IPS DF 6.9 (cell line): ENCODE measurements around the gene KBTBD4.
"Not testable (repeated sequence)": the region's sequence is repeated elsewhere in the genome, so short reads cannot be mapped to it uniquely, and the experiment has no call there.

Experiments used
- DNase-seq: peaks from one replicate; pipeline ENCODE4 v3.0.0-alpha.2; 2013; ENCODE audit warnings: low read depth, low spot score
- H3K27ac ChIP-seq: one replicate; pipeline ENCODE4 v1.5.1; 2013; ENCODE audit warnings: low read length, control low read depth
- H3K27me3 ChIP-seq: 2 replicates; pipeline ENCODE4 v1.6.1; 2013; ENCODE audit warnings: mild to moderate bottlenecking, low read length; ENCODE audit not compliant: control insufficient read depth, insufficient read depth
- H3K36me3 ChIP-seq: 2 replicates; pipeline ENCODE4 v1.6.1; 2013; ENCODE audit warnings: low read length; ENCODE audit not compliant: control insufficient read depth, insufficient read depth
- H3K4me1 ChIP-seq: 2 replicates; pipeline ENCODE4 v1.6.1; 2013; ENCODE audit warnings: low read length; ENCODE audit not compliant: control insufficient read depth, insufficient read depth
- H3K4me3 ChIP-seq: 2 replicates; pipeline ENCODE4 v1.5.1; 2013; ENCODE audit warnings: mild to moderate bottlenecking, low read length
- H3K9me3 ChIP-seq: 2 replicates; pipeline ENCODE4 v1.6.1; 2013; ENCODE audit warnings: low read length, inconsistent platforms; ENCODE audit not compliant: control insufficient read depth, insufficient read depth
- WGBS: extraction: QIAGEN DNeasy Blood & Tissue Kit; methylation state at CpG from one replicate; pipeline ENCODE4 v1.1.7; 2013; ENCODE audit warnings: mixed read lengths, missing lambda C conversion rate; ENCODE audit not compliant: insufficient read length, insufficient coverage; 5-methylcytosine and 5-hydroxymethylcytosine counted together

The KBTBD4 gene

DNA sequence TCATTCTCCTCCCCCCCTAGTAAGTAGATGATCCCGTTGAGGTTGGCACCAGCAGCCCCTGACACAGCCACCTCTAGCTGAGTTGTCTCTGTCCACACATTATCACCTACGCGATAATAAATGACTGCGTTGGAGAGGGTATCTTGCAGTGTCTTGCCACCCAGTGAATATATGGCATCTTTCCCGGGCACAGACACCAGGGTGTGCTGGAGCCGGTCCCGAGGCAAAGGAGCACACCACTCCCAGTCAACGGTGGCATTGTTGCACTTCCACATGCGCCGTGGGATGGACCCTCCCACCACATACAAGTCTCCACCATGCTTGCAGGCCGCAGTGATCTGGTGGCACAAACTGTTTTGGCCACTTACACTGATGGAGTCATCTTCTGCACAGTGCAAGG, 5.4 kb downstream of the KBTBD4 start:
- no CpG with 5 or more reads among the region's 11 CpGs for WGBS
- Histone ChIP-seq H3K4me1 (no peaks in the 10 kb centered on the region), H3K9me3 (no peaks in the 10 kb centered on the region), H3K4me3 (no peak overlapping the region), H3K27ac (no peak overlapping the region), H3K27me3 (no peaks in the 10 kb centered on the region), H3K36me3 (peaks cover 14% of the 10 kb centered on the region)
- no peak for DNase-seq

GRCh38 chr11:47572715-47573255, 6.0 kb downstream of the KBTBD4 start:
- Histone ChIP-seq H3K4me1 (no peaks in the 10 kb centered on the region), H3K36me3 (peaks cover 14% of the 10 kb centered on the region), H3K4me3 (no peak overlapping the region), H3K9me3 (no peaks in the 10 kb centered on the region), H3K27me3 (no peaks in the 10 kb centered on the region), H3K27ac (no peak overlapping the region)
- no peak for DNase-seq
- WGBS, result no CpG with 5 or more reads among the region's 8 CpGs

DNA sequence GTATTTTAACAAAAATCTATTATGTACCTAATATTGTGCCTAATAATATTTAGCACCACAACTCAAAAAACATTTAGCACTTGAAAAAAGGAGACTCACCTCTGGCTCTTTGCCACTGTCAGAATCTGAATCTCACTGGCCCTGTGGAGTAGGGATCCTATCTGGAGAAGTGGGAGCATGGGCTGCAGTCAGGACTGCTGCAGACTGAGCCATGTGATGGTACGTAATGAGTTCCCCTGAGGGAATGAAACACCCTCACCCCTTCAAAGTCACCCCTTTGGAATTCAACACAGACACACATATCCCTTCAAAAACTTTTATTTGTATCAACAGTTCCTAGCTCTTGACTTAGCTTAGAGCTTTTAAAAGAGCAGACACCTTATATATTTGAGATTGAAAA, 6.9 kb downstream of the KBTBD4 start:
- Histone ChIP-seq H3K27ac (no peak overlapping the region), H3K36me3 (peaks cover 14% of the 10 kb centered on the region), H3K4me3 (no peak overlapping the region), H3K9me3 (no peaks in the 10 kb centered on the region), H3K4me1 (no peaks in the 10 kb centered on the region), H3K27me3 (no peaks in the 10 kb centered on the region)
- no peak for DNase-seq
- WGBS, result no CpG with 5 or more reads among the region's 1 CpG

DNA sequence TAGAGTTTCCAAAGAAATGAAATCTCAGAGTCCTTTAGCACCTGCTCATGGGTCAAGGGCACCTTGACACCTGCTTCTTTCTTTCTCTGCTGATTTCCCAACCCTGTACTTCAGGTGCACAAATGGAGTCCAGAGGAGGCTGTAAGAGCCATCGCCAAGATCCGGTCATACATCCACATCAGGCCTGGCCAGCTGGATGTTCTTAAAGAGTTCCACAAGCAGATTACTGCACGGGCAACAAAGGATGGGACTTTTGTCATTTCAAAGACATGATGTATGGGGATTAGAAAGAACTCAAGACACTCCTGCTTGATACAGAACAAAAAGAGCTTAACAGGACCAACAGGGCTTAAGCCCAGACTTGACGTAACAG, 7.4 kb downstream of the KBTBD4 start:
- Histone ChIP-seq H3K36me3 (peaks cover 14% of the 10 kb centered on the region), H3K27ac (no peak overlapping the region), H3K9me3 (no peaks in the 10 kb centered on the region), H3K4me1 (no peaks in the 10 kb centered on the region), H3K27me3 (no peaks in the 10 kb centered on the region), H3K4me3 (no peak overlapping the region)
- no peak for DNase-seq
- WGBS, result no CpG with 5 or more reads among the region's 4 CpGs

- H3K9me3 ChIP-seq, result no peaks in the 10 kb centered on the region
- H3K4me1 ChIP-seq, result no peaks in the 10 kb centered on the region
- H3K27ac ChIP-seq, result no peak overlapping the region
- no peak for DNase-seq
- no peaks in the 10 kb centered on the region for H3K27me3 ChIP-seq
- no peak overlapping the region for H3K4me3 ChIP-seq
- H3K36me3 ChIP-seq, result peaks cover 14% of the 10 kb centered on the region
- WGBS, result no CpG with 5 or more reads among the region's 3 CpGs
Observed at GRCh38 chr11:47570651-47571356, 8.0 kb downstream of the KBTBD4 start.

GRCh38 chr11:47569646-47570045, 9.1 kb downstream of the KBTBD4 start:
- Histone ChIP-seq H3K27me3 (no peaks in the 10 kb centered on the region), H3K36me3 (peaks cover 14% of the 10 kb centered on the region), H3K27ac (no peak overlapping the region), H3K4me3 (no peak overlapping the region), H3K9me3 (no peaks in the 10 kb centered on the region), H3K4me1 (no peaks in the 10 kb centered on the region)
- no peak for DNase-seq
- whole genome bisulfite sequencing, result no CpG with 5 or more reads among the region's 7 CpGs

DNA sequence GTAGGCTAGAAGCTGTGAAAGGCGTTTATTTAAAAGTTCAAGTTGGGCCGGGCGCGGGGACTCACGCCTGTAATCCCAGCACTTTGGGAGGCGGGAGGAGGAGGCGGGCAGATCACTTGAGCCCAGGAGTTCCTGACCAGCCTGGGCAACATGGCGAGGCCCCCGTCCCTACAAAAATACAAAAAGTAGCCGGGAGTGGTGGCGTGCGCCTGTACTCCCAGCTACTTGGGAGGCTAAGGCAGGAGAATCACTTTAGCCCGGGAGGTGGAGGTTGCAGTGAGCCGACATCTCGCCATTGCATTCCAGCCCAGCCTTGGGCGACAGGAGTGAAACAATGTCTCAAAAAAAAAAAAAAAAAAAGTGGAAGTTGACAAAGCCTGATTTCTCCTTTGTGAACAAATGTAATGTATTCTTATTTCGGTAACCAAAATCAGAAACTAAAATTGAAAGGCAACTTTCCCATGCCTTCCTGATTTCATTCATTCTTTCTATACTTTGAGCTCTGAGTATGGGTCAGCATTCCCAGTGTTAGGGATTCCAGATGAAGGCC, 12.5 kb downstream of the KBTBD4 start:
- Histone ChIP-seq H3K27me3 (no peaks in the 10 kb centered on the region), H3K4me3 (peak overlapping the region; percentile 87), H3K4me1 (no peaks in the 10 kb centered on the region), H3K27ac (no peak overlapping the region), H3K36me3 (0 out of 2 replicates have a peak, but pooled peaks cover 4% of the 10 kb centered on the region), H3K9me3 (no peaks in the 10 kb centered on the region)
- DNase-seq, result no peak
- no CpG with 5 or more reads among the region's 17 CpGs for WGBS

DNA sequence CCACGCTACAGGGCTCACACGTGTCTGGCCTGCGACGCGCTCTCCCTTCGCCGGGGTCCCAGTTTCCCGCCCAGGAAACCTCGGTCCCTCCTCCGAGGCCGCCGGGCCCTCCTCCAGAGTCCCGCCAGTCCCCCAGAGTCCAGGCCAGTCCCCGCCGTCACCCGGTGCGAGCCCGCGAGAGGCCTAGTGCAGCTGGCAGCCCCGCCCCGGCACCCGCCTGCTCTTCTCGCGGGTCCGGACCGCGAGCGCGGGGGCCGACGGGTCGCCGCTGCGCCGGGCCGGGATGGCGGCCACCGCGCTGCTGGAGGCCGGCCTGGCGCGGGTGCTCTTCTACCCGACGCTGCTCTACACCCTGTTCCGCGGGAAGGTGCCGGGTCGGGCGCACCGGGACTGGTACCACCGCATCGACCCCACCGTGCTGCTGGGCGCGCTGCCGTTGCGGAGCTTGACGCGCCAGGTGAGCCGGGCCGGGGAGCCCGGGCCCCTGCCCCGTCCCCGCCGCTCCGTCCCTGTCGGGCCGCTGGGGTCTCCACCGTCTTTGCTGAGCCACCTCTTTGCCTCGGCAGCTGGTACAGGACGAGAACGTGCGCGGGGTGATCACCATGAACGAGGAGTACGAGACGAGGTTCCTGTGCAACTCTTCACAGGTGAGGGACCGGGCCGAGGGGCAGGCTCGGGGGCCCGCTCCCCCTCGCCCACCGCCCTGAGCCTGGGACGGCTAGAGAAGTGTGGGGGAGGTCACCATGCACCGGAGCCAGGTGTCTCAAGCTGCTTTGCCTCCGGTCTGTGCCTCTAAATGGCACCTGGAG, 13.2 kb downstream of the KBTBD4 start, which contains the start of gene PTPMT1:
Gene PTPMT1 (plus strand): TSS at position 260 of the 809 bp plus-strand sequence. CDS start 24 bp downstream, at position 284.
- H3K4me1 ChIP-seq, result no peaks in the 10 kb centered on the region
- no peaks in the 10 kb centered on the region for H3K27me3 ChIP-seq
- WGBS, result no CpG with 5 or more reads among the region's 86 CpGs
- no peaks in the 10 kb centered on the region for H3K9me3 ChIP-seq
- peak within 1 kb of the TSS; percentile 87 for H3K4me3 ChIP-seq
- DNase-seq, result no peak
- 0 out of 2 replicates have a peak, but pooled peaks cover 4% of the 10 kb centered on the region for H3K36me3 ChIP-seq
- H3K27ac ChIP-seq, result no peak within 1 kb of the TSS

GRCh38 chr11:47564933-47565339, 13.8 kb downstream of the KBTBD4 start:
- DNase-seq, result no peak
- WGBS, result no CpG with 5 or more reads among the region's 11 CpGs
- Histone ChIP-seq H3K36me3 (0 out of 2 replicates have a peak, but pooled peaks cover 4% of the 10 kb centered on the region), H3K9me3 (no peaks in the 10 kb centered on the region), H3K27me3 (no peaks in the 10 kb centered on the region), H3K4me3 (peak overlapping the region; percentile 87; the same call in 1 of the 2 replicates), H3K4me1 (no peaks in the 10 kb centered on the region), H3K27ac (no peak overlapping the region)

DNA sequence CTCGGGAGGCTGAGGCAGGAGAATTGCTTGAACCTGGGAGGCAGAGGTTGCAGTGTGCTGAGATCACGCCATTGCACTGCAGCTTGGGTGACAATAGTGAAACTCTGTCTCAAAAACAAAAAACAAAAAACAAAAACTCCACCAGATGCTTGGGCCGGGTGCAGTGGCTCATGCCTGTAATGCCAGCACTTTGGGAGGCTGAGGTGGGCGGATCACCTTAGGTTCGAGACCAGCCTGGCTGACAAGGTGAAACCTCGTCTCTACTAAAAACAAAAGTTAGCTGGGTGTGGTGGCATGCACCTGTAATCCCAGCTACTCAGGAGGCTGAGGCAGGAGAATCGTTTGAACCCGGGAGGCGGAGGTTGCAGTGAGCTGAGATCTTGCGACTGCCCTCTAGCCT, 14.4 kb downstream of the KBTBD4 start:
- H3K36me3 ChIP-seq, H3K4me1 ChIP-seq, DNase-seq, H3K27ac ChIP-seq, H3K9me3 ChIP-seq, H3K4me3 ChIP-seq, H3K27me3 ChIP-seq: not testable (repeated sequence)
- no CpG with 5 or more reads among the region's 10 CpGs for WGBS
